ENCODE results near the gene NPFF. TPM values are rescaled to one million over a fixed set of nuclear protein-coding genes. Genes with fewer than 3 reads are reported as not detected.
A peak's percentile ranks its signal among the peaks of the same experiment; 100 is the strongest.

The NPFF gene
- polyA plus RNA-seq, 3 donors = 0.29 TPM; not detected in 2

GRCh38 chr12:53524476-53524875, 17.2 kb upstream of the NPFF start:
- Histone ChIP-seq H3K27ac (ENCODE audit: low read depth in 1 of 2, low read length in 2 of 2) (no peak overlapping the region), H4K20me1 (ENCODE audit: insufficient read depth, low read length) (no peaks in the 10 kb centered on the region), H3K4me1 (ENCODE audit: control insufficient read depth in 1 of 2, insufficient read depth in 2 of 2, low read length in 2 of 2) (no peaks in the 10 kb centered on the region), H3K27me3 (ENCODE audit: control insufficient read depth in 2 of 2, insufficient read depth in 2 of 2, low read length in 2 of 2) (no peaks in the 10 kb centered on the region), H3K9ac (ENCODE audit: insufficient read depth, low read length, poor library complexity, severe bottlenecking) (no peak overlapping the region), H2AFZ (ENCODE audit: insufficient read depth, low read depth, low read length, poor library complexity, severe bottlenecking) (no peak overlapping the region), H3K4me2 (replicated peaks; ENCODE audit: extremely low read depth, low read length, poor library complexity, severe bottlenecking) (no peak overlapping the region), H3K9me3 (replicated peaks in 1 of 2; ENCODE audit: control insufficient read depth in 1 of 2, insufficient read depth in 1 of 2, low read length in 2 of 2) (no peaks in the 10 kb centered on the region), H3K36me3 (replicated peaks in 1 of 2; ENCODE audit: control insufficient read depth in 1 of 2, insufficient read depth in 2 of 2, low read length in 2 of 2) (peaks cover 82 to 88% of the 10 kb centered on the region in 2 donors), H3K79me2 (ENCODE audit: insufficient read depth, low read length) (no peaks in the 10 kb centered on the region), H3K4me3 (replicated peaks in 1 of 3; ENCODE audit: low read depth in 2 of 3, low read length in 3 of 3) (no peak overlapping the region)
- peaks cover 72 to 93% of the 10 kb centered on the region in 2 donors for H3K36me3 Mint-ChIP-seq
- no peaks in the 10 kb centered on the region for H3K9me3 Mint-ChIP-seq
- intact Hi-C loops (cut with micrococcal nuclease) = no loop called here
- no peak for DNase-seq
- H3K27me3 Mint-ChIP-seq (ENCODE audit: low read depth in 3 of 3) = no peaks in the 10 kb centered on the region
- no peaks in the 10 kb centered on the region for H3K4me1 Mint-ChIP-seq
- no peak overlapping the region for H3K4me3 Mint-ChIP-seq
- 98% methylated on average over 9 of the region's 13 CpGs for WGBS (ENCODE audit: insufficient coverage)
- H3K27ac Mint-ChIP-seq = peak overlapping the region in 1 of 7 donors; percentile 29
- TF ChIP-seq CTCF (IDR thresholded peaks at IDR 0.05) = no peak

- Histone ChIP-seq H3K27ac (ENCODE audit: low read depth in 1 of 2, low read length in 2 of 2) (no peak overlapping the region), H3K27me3 (ENCODE audit: control insufficient read depth in 2 of 2, insufficient read depth in 2 of 2, low read length in 2 of 2) (no peaks in the 10 kb centered on the region), H3K4me2 (replicated peaks; ENCODE audit: extremely low read depth, low read length, poor library complexity, severe bottlenecking) (no peak overlapping the region), H4K20me1 (ENCODE audit: insufficient read depth, low read length) (no peaks in the 10 kb centered on the region), H3K4me3 (replicated peaks in 1 of 3; ENCODE audit: low read depth in 2 of 3, low read length in 3 of 3) (no peak overlapping the region), H3K9me3 (replicated peaks in 1 of 2; ENCODE audit: control insufficient read depth in 1 of 2, insufficient read depth in 1 of 2, low read length in 2 of 2) (no peaks in the 10 kb centered on the region), H3K9ac (ENCODE audit: insufficient read depth, low read length, poor library complexity, severe bottlenecking) (no peak overlapping the region), H3K4me1 (ENCODE audit: control insufficient read depth in 1 of 2, insufficient read depth in 2 of 2, low read length in 2 of 2) (no peaks in the 10 kb centered on the region), H2AFZ (ENCODE audit: insufficient read depth, low read depth, low read length, poor library complexity, severe bottlenecking) (no peak overlapping the region), H3K79me2 (ENCODE audit: insufficient read depth, low read length) (no peaks in the 10 kb centered on the region), H3K36me3 (replicated peaks in 1 of 2; ENCODE audit: control insufficient read depth in 1 of 2, insufficient read depth in 2 of 2, low read length in 2 of 2) (peaks cover 88 to 94% of the 10 kb centered on the region in 2 donors)
- H3K9me3 Mint-ChIP-seq = no peaks in the 10 kb centered on the region
- intact Hi-C loops (cut with micrococcal nuclease) = no loop called here
- WGBS (ENCODE audit: insufficient coverage) = 90% methylated on average over 2 of the region's 3 CpGs
- H3K27me3 Mint-ChIP-seq (ENCODE audit: low read depth in 3 of 3) = no peaks in the 10 kb centered on the region
- no peak for TF ChIP-seq CTCF (IDR thresholded peaks at IDR 0.05)
- no peak overlapping the region for H3K4me3 Mint-ChIP-seq
- no peak for DNase-seq
- no peaks in the 10 kb centered on the region for H3K4me1 Mint-ChIP-seq
- no peak overlapping the region for H3K27ac Mint-ChIP-seq
- H3K36me3 Mint-ChIP-seq = peaks cover 77 to 96% of the 10 kb centered on the region in 2 donors
Observed at GRCh38 chr12:53523131-53523530, 15.8 kb upstream of the NPFF start.

All from CD14-positive monocyte (primary cell).